ENCODE data around the gene GLOD5.

GRCh38 chrX:48776818-48777439, 15.4 kb downstream of the GLOD5 start:
- TF ChIP-seq CTCF (IDR thresholded peaks at IDR 0.05): no peak
- TF ChIP-seq POLR2A (IDR thresholded peaks at IDR 0.05): no peak
- TF ChIP-seq EP300 (IDR thresholded peaks at IDR 0.05): no peak

All from ovary (tissue), 3 donors.